H9 (cell line): ENCODE data around the gene HVCN1. TPM values are rescaled to one million over a fixed set of nuclear protein-coding genes. Genes with fewer than 3 reads are reported as not detected.

Experiments
- DNase-seq: peaks from one replicate; pipeline ENCODE4 v3.0.0-alpha.2; 2017
- H2AFZ ChIP-seq: one replicate; pipeline ENCODE4 v1.6.1; 2013; ENCODE audit warnings: mild to moderate bottlenecking, low read length, control low read depth, moderate library complexity
- H2AK5ac ChIP-seq: 2 replicates; pipeline ENCODE4 v1.6.1; 2013; ENCODE audit warnings: low read length, control low read depth, mixed read lengths; ENCODE audit not compliant: insufficient read length
- H2BK120ac ChIP-seq: one replicate; pipeline ENCODE4 v1.6.1; 2013; ENCODE audit warnings: low read depth, mild to moderate bottlenecking, low read length, control low read depth, inconsistent platforms; ENCODE audit not compliant: poor library complexity, severe bottlenecking
- H2BK12ac ChIP-seq: 2 replicates; pipeline ENCODE4 v1.6.1; 2013; ENCODE audit warnings: low read length, control low read depth, mixed read lengths, low read depth; ENCODE audit not compliant: insufficient read length
- H2BK15ac ChIP-seq: 2 replicates; pipeline ENCODE4 v1.6.1; 2013; ENCODE audit warnings: low read depth, low read length, control low read depth
- H2BK20ac ChIP-seq: one replicate; pipeline ENCODE4 v1.6.1; 2013; ENCODE audit warnings: low read depth, mild to moderate bottlenecking, low read length, control low read depth, inconsistent platforms; ENCODE audit not compliant: poor library complexity, severe bottlenecking
- H2BK5ac ChIP-seq: 2 replicates; pipeline ENCODE4 v1.6.1; 2013; ENCODE audit warnings: low read length, control low read depth, mixed read lengths; ENCODE audit not compliant: insufficient read length
- H3K14ac ChIP-seq: 2 replicates; pipeline ENCODE4 v1.6.1; 2013; ENCODE audit warnings: low read length, control low read depth; ENCODE audit not compliant: insufficient read depth
- H3K18ac ChIP-seq: 2 replicates; pipeline ENCODE4 v1.6.1; 2013; ENCODE audit warnings: low read depth, mild to moderate bottlenecking, mixed read lengths, low read length, control low read depth; ENCODE audit not compliant: insufficient read length
- H3K23ac ChIP-seq: 2 replicates; pipeline ENCODE4 v1.6.1; 2013; ENCODE audit warnings: low read length, control low read depth, mixed read lengths, low read depth; ENCODE audit not compliant: insufficient read length
- H3K23me2 ChIP-seq: 2 replicates; pipeline ENCODE4 v1.6.1; 2013; ENCODE audit warnings: low read depth, mild to moderate bottlenecking, mixed read lengths, low read length, control low read depth; ENCODE audit not compliant: insufficient read length, poor library complexity, severe bottlenecking
- H3K27ac ChIP-seq: 2 replicates; pipeline ENCODE4 v1.5.1; 2013; ENCODE audit warnings: low read length, control low read depth, mixed read lengths, low read depth; ENCODE audit not compliant: insufficient read length
- H3K27me3 ChIP-seq: 2 replicates; pipeline ENCODE4 v1.6.1; 2013; ENCODE audit warnings: low read length, control low read depth, inconsistent platforms; ENCODE audit not compliant: insufficient read depth
- H3K4ac ChIP-seq: 2 replicates; pipeline ENCODE4 v1.6.1; 2013; ENCODE audit warnings: low read depth, mild to moderate bottlenecking, control low read depth, inconsistent platforms, low read length, moderate library complexity
- H3K4me1 ChIP-seq: 2 replicates; pipeline ENCODE4 v1.6.1; 2013; ENCODE audit warnings: low read length, control low read depth, inconsistent platforms; ENCODE audit not compliant: insufficient read depth
- H3K4me2 ChIP-seq: 2 replicates; pipeline ENCODE4 v1.6.1; 2013; ENCODE audit warnings: low read length, control low read depth, mixed read lengths; ENCODE audit not compliant: insufficient read length, insufficient read depth
- H3K56ac ChIP-seq: 2 replicates; pipeline ENCODE4 v1.6.1; 2013; ENCODE audit warnings: low read depth, mild to moderate bottlenecking, mixed read lengths, low read length, control low read depth; ENCODE audit not compliant: insufficient read length
- H3K79me1 ChIP-seq: 2 replicates; pipeline ENCODE4 v1.6.1; 2013; ENCODE audit warnings: low read depth, mild to moderate bottlenecking, moderate library complexity, low read length, control low read depth, inconsistent platforms; ENCODE audit not compliant: insufficient read depth, poor library complexity, severe bottlenecking
- H3K79me2 ChIP-seq: 2 replicates; pipeline ENCODE4 v1.6.1; 2013; ENCODE audit warnings: low read length, control low read depth, inconsistent platforms; ENCODE audit not compliant: insufficient read depth
- H3K9ac ChIP-seq: 2 replicates; pipeline ENCODE4 v1.6.1; 2013; ENCODE audit warnings: low read length, control low read depth, mixed read lengths; ENCODE audit not compliant: insufficient read length; ENCODE audit errors: extremely low read depth
- H3K9me3 ChIP-seq: one replicate; pipeline ENCODE4 v1.6.1; 2013; ENCODE audit warnings: low read depth, low read length, inconsistent platforms; ENCODE audit not compliant: control insufficient read depth
- H3T11ph ChIP-seq: one replicate; pipeline ENCODE4 v1.6.1; 2013; ENCODE audit warnings: mild to moderate bottlenecking, low read length, control low read depth, inconsistent platforms
- H4K20me1 ChIP-seq: one replicate; pipeline ENCODE4 v1.6.1; 2013; ENCODE audit not compliant: control insufficient read depth, insufficient read length, insufficient read depth
- H4K5ac ChIP-seq: 2 replicates; pipeline ENCODE4 v1.6.1; 2013; ENCODE audit warnings: low read depth, mild to moderate bottlenecking, mixed read lengths, low read length, control low read depth; ENCODE audit not compliant: insufficient read length
- H4K8ac ChIP-seq: replicated peaks from 2 replicates; pipeline ENCODE4 v1.6.1; 2013; ENCODE audit warnings: low read length, control low read depth, mixed read lengths, low read depth; ENCODE audit not compliant: insufficient read length
- H4K91ac ChIP-seq: 2 replicates; pipeline ENCODE4 v1.6.1; 2013; ENCODE audit warnings: low read depth, mild to moderate bottlenecking, moderate library complexity, mixed read lengths, low read length, control low read depth; ENCODE audit not compliant: insufficient read length
- H3K27ac Mint-ChIP-seq, 3 experiments: 2 replicates in 2 of 3; 3 replicates in 1 of 3; pipeline ENCODE4 v1.8.0; 2020 to 2021; ENCODE audit warnings: mixed read lengths in 3 of 3, mild to moderate bottlenecking in 1 of 3, moderate library complexity in 1 of 3
- H3K27me3 Mint-ChIP-seq: 2 replicates; pipeline ENCODE4 v1.8.0; 2021; ENCODE audit warnings: low read depth, mild to moderate bottlenecking, moderate library complexity, mixed read lengths
- H3K36me3 Mint-ChIP-seq, 3 experiments: 2 replicates in 2 of 3; 3 replicates in 1 of 3; pipeline ENCODE4 v1.8.0; 2020 to 2021; ENCODE audit warnings: low read depth in 3 of 3, mixed read lengths in 3 of 3; ENCODE audit not compliant: insufficient read depth in 1 of 3
- H3K4me1 Mint-ChIP-seq, 2 experiments: 2 replicates each; pipeline ENCODE4 v1.8.0; 2020; ENCODE audit warnings: mixed read lengths in 2 of 2
- H3K4me3 Mint-ChIP-seq, 2 experiments: 2 replicates in 1 of 2; 3 replicates in 1 of 2; pipeline ENCODE4 v1.8.0; 2020 to 2021; ENCODE audit warnings: mild to moderate bottlenecking in 2 of 2, mixed read lengths in 2 of 2, moderate library complexity in 1 of 2
- H3K9me3 Mint-ChIP-seq, 2 experiments: 2 replicates in 1 of 2; 3 replicates in 1 of 2; pipeline ENCODE4 v1.8.0; 2020; ENCODE audit warnings: mild to moderate bottlenecking in 2 of 2, mixed read lengths in 2 of 2, moderate library complexity in 1 of 2
- CTCF ChIP-seq: fragments of 200-600 bp; sonication (generic); conservative IDR thresholded peaks from 3 replicates; pipeline ENCODE4 v1.8.0; 2021; ENCODE audit warnings: antibody characterized with exemption, mild to moderate bottlenecking
- WGBS: extraction: QIAGEN DNeasy Blood & Tissue Kit; methylation state at CpG from one replicate; pipeline ENCODE4 v1.1.7; 2013; ENCODE audit warnings: missing lambda C conversion rate, low lambda C conversion rate, mixed read lengths; ENCODE audit not compliant: insufficient read length; ENCODE audit errors: extremely low coverage; 5-methylcytosine and 5-hydroxymethylcytosine counted together
- total RNA-seq: library from RNA; stranded (reverse); gene quantifications from 2 replicates; pipeline ENCODE4 v1.2.1, GENCODE V29; 2021

HVCN1 gene
- total RNA-seq, 1 experiment from 2014 or later, result 5.2 TPM

GRCh38 chr12:110677982-110678381 is 10.9 kb downstream of the HVCN1 start:
- Histone ChIP-seq H2BK15ac (no peak overlapping the region), H4K91ac (no peak overlapping the region), H2BK20ac (no peak overlapping the region), H3K23ac (no peak overlapping the region), H4K20me1 (no peaks in the 10 kb centered on the region), H3K27me3 (no peaks in the 10 kb centered on the region), H3K9ac (no peak overlapping the region), H3K56ac (no peak overlapping the region), H3K4me1 (no peaks in the 10 kb centered on the region), H3K79me2 (no peaks in the 10 kb centered on the region), H3K79me1 (no peaks in the 10 kb centered on the region), H3K23me2 (no peaks in the 10 kb centered on the region), H2BK12ac (no peak overlapping the region), H2BK120ac (no peak overlapping the region), H2AK5ac (no peak overlapping the region), H3K14ac (no peak overlapping the region), H3K4ac (no peak overlapping the region), H3K9me3 (no peaks in the 10 kb centered on the region), H3T11ph (no peak overlapping the region), H2BK5ac (no peak overlapping the region), H3K4me2 (no peak overlapping the region), H4K8ac (no peak overlapping the region), H3K18ac (no peak overlapping the region), H2AFZ (no peak overlapping the region), H4K5ac (no peak overlapping the region), H3K27ac (no peak overlapping the region)
- no peak for TF ChIP-seq CTCF
- no peaks in the 10 kb centered on the region for H3K27me3 Mint-ChIP-seq
- no peak overlapping the region for H3K4me3 Mint-ChIP-seq
- no peak for DNase-seq
- WGBS, result no CpG with 5 or more reads among the region's 4 CpGs
- peaks cover 0 to 3% of the 10 kb centered on the region in 2 experiments; a peak in 2 of 5 replicates for H3K9me3 Mint-ChIP-seq
- peaks cover 0 to 4% (median 0%) of the 10 kb centered on the region in 3 experiments; a peak in 2 of 7 replicates for H3K36me3 Mint-ChIP-seq
- H3K4me1 Mint-ChIP-seq, result peaks cover 4 to 5% of the 10 kb centered on the region in 2 experiments
- H3K27ac Mint-ChIP-seq, result no peak overlapping the region
